ENCODE results near the gene TCTN3.
"Not testable (repeated sequence)": the region's sequence is repeated elsewhere in the genome, so short reads cannot be mapped to it uniquely, and the experiment has no call there.

The TCTN3 gene

DNA sequence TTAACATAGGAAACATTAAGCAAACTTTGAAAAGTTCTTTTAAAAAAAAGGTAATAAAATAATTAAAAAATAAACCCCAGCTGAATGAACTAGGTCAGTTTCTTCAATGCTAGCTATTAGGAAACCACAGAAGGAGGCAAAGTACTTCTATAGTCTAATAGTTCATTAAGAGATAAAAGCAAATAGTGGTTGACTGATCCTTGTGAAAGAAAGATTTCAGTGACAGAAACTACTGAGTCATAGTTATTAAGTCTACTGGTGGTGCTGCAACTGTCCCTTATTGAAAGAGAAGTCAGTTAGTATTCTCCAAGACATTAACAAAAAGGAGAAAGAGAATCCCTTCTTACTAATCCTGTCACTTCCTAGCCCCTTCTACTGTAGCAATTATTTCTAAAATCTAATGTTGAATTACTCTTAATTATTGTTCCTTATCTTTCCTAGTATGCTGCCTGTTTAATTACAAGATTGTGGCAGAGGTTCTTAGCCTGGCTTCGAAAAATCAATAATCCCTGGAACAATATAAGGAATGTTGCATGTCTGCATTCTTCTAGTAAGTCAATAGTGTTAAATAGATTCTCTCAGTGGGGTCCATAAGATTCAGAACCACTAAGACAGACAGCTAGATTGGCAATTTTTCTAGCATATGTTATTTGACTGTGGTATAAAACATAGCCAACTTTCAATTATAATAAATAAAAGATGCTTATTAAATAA is 18.2 kb downstream of the TCTN3 start:
- no peak for DNase-seq

DNA sequence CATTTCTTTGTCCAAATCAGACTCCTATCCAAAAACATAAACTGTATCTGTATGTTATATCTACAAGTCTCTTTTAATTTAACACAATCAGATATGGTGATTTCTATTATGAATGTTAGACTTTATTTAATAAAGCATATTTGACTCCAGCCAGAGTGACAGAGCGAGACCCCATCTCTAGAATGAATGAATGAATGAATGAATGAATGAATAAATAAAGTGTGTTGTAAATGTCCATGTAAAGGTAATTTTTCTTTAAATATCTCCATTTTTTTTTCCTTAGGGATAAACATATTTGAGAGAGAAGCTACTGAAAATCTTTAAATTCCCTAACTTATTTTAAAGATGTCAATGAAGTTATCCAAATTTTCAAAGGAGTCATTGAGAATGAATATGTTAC is 19.1 kb downstream of the TCTN3 start:
- no peak for DNase-seq

DNA sequence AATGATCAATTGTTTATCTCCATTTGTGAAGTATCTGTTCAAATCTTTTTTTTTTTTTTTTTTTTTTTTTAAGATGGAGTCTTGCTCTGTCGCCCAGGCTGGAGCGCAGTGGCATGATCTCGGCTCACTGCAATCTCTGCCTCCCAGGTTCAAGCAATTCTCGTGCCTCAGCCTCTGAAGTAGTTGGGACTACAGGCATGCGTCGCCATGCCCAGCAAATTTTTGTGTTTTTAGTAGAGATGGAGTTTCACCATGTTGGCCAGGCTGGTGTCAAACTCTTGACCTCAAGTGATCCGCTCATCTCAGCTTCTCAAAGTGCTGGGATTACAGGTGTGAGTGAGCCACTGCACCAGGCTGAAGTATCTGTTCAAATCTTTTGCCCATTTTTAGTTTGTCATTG is 21.1 kb downstream of the TCTN3 start:
- DNase-seq, result not testable (repeated sequence)

DNA sequence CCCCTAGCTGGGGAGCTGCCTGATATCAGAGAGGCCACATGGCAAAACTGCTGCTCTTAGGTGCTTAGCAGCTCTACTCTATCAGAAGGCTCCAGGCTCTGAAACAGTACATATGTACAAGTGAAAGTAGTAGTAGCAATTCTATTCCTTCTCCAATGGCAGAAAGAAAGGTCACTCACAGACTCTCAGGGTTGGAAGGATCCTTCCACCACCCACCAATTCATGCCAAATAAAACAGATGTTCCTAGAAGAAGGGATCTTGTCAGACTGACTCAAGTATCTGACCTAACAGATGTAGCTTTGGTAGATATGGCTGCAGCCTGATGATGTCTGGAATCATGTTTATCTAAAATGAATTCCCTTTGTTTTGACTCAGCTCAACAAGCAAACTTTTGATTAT is 29.2 kb downstream of the TCTN3 start:
- DNase-seq, result no peak

DNA sequence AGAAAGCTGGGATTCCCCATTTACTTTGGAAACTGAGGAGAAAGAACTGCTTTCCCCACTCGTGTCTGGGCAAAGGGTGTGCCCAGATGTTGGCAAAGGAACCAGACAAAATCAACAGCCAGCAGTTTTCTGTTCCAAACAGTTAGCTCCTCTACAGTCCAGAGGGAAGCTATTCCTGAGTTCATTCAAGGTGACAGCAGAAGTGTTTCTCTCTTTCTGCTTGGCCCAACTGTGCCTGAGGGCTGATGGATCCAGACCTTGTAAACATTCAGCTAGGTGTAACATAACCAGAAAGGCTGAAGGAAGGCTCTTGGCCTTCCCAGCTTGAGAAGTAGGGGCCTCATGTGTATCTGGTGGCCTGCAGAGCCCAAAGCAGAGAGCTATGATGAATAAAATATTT is 30.2 kb downstream of the TCTN3 start:
- no peak for DNase-seq

DNA sequence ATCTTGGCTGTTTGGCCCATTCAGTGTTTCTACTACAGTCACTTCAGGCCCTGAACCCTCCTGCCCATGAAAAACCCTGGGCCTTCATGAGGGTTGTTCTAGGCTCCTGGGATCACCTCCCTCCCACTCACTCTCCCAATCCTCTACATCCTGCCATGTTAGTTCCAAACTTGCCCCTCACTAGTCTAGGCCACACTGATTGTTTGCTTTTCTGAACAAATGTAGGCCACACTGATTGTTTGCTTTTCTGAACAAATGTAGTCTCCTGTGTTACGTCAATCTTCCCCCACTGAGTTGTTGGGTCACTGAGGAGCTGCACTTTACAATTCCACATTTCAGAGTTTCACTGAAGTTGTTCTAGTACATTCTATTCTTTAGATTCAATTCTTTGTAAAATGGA is 31.9 kb downstream of the TCTN3 start:
- DNase-seq, result no peak

DNA sequence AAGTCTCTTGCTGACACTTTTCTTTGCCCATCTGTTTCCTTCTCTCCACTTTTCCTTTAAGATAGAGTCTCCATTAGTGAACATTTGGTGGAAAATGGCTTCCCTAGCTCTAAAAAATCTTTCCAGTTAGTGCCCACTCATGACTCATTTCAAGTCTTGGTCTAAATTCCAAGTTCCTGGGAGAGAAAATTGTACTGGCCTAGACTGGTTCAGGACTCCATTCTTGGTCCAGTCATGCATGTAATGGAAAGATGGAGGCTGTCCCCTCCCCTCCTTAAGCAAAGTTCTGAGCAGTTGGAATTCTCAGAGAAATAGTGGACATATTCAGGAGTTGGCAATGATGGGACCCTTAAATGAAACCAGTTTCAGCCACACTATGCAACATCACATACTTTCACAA is 33.4 kb downstream of the TCTN3 start:
- no peak for DNase-seq

DNA sequence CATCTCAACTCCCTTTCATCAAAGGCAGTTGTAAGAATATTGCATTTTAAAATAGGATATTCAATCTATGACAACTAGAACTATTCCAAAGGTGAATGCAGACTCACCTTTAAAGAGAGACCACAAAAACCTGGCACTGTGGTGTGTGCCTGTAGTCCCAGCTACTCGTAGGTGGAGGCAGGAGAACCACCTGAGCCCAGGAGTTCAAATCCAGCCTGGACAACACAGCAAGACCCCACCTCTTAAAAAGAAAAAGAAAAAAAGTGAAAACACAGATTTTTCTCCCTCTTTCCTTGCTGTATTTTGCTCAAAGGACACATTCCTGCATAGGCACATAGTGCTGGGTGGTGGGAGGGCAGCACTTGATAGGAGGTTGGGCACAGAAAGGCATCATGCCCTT is 36.5 kb downstream of the TCTN3 start:
- no peak for DNase-seq

DNA sequence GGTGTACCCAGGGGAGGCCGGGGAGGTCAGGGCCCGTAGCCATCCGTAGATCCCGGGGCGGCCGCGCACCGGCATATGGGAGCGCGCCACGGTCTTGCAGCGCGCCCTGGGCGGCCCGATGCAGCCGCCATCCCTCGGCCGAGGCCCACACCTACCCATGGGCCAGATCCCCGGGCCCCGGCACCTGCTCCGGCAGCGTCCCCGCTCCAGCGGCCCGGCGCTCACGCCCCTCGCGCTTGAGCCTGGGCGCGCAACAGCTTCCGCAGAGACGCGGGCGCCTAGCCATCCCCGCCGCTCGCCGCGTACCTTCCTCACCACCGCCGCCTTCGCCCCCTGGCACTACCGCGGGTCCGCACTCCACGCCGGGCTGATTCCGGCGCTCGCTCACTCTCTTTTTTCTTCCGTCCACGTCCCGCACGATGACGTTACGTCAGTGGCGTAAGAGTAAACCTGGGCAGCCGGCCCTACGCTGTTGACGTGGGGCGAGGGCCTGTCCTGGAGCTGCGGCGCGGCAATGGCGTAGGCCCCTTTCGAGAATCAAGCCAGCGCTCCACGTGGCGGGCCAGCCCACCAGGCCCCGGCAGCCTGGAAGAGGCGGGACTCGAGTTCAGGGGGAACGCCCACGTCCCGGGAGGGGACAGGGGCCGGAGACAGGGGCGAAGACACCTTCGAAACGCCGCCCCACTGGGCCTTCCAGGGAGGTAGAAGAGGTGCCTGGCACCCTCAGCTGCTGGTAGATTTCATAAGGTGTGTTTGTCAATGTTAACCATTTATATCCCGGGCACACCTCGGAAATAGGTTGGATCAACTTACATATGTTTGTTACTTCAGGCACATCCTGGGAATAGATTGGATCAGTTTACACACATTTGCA is 37.2 kb downstream of the TCTN3 start, which contains the start of gene ALDH18A1:
TSS of gene ALDH18A1 (minus strand) at position 421 of the 874 bp plus-strand sequence. CDS start 3,334 bp downstream, outside the sequence.
- DNase-seq, result peak; percentile 22

DNA sequence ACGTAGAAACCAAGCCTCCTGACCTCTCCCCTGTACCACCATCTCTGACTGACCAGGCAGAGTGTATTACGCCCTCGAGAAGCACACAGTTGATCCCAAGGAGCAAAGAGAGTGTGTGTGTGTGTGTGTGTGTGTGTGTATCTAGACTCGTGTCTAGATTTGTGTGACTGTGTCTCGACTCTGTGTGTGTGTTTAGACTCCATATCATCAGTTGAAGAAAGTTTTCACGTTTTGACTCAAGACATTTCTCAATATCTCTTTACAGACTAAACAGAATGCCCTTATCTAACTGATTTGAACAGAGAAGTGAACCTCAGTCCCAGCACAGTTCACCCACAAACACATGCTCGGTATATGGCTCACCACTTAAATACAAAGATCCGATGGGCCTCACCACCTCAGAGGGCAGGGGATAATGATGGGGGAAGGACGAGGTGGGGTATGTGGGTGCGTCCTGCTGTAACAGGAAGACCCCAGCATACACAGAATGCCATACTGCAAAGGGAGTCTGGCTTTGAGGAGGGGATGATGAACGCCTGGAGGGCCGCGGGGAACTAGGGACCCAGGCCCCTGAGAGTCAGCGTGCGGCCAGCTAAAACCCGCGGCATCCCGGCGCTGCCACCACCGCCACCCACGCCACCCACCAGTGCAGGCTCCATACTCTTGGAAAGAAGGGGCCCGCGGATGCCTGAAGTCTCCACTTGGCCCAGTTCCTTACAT is 38.0 kb downstream of the TCTN3 start:
- DNase-seq, result no peak

DNA sequence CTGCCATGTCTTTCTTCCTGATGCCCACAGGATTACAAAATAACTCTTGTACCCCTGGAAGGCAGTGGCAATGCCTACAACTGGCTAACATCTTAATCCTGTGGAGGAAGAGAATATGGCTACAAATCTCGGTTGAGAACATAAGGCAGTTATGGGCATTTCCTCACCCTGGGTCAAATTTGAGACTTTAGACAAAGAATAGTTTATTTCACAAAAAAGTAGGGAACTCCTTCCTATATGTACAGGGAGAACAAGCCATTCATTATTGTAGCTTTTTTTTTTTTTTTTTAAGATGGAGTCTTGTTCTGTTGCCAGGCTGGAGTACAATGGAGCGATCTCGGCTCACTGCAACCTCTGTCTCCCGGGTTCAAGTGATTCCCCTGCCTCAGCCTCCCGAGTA is 39.8 kb downstream of the TCTN3 start:
- DNase-seq, result no peak

DNA sequence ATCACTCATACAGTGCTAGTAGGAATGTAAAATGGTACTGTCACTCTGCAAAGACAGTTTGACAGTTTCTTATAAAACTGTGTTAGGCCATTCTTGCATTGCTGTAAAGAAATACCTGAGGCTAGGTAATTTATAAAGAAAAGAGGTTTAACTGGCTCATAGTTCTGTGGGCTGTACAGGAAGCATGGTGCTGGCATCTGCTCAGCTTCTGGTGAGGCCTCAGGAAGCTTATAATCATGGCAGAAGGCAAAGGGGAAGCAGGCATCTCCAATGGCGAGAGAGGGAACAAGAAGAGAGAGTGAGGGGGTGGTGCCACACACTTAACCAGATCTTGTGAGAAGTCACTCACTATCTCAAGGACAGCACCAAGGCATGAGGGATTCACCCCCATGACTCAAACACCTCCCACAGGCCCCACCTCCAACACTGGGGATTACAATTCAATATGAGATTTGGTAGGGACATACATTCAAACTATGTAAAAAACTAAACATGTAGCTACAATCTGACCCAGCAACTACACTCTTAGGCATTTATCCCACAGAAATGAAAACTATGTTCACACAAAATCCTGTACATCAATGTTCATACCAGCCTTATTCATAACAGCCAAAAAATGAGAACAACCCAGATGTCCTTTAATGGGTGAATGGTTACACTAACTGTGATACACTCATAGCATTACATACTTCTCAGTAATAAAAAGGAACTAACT is 42.2 kb downstream of the TCTN3 start:
- no peak for DNase-seq

DNA sequence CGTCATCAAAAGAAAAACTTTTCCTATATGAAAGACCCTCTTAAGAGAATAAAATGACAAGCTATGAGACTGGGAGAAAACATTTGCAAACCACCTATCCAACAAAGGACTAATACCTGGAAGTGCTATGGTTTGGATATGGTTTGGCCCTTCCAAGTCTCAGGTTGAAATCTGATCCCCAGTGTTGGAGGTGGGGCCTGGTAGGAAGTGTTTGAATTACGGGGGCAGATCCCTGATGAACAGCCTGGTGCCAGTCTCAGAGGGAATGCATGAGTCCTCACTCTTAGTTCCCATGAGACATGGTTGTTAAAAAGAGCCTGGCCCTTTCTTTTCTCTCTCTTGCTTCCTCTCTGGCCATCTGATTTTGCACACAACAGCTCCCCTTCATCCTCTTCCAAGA is 43.5 kb downstream of the TCTN3 start:
- no peak for DNase-seq

DNA sequence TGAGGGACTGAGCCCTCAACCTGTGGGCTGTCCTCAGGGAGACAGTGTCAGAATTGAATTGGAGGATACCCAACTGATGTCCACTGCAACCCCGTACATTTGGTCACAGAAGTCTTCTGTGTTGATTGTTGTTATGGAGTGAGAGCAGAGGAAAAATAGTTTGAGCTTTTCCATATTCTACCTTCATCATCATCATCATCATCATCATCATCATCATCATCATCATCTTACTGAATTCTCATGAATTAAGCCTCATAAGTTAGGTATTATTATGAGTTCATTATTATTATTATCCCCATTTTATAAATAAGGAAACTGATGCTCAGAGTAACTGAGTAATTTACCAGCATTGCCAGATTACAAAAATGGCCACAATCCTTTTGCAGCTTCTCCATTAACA is 45.6 kb downstream of the TCTN3 start:
- DNase-seq, result no peak

DNA sequence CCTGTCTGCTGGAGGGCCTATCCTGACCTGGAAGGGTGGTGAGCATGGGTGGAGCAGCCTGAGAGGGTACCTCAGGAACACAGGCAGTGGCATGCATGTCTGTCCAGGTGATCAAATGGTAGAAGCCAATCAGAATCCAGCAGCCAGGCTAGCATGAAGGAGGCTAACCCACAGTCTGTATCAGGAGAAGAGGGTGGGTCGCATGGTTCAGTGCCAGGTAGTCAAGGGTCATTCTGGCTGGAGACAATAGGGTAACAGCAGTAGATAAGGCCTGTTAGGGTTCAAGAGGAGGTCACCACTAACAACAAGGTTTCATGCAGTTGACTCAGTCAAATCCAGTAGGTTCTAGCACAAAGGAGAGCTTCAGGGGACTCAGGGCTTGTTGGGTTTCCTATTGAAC is 47.6 kb downstream of the TCTN3 start:
- DNase-seq, result no peak

DNA sequence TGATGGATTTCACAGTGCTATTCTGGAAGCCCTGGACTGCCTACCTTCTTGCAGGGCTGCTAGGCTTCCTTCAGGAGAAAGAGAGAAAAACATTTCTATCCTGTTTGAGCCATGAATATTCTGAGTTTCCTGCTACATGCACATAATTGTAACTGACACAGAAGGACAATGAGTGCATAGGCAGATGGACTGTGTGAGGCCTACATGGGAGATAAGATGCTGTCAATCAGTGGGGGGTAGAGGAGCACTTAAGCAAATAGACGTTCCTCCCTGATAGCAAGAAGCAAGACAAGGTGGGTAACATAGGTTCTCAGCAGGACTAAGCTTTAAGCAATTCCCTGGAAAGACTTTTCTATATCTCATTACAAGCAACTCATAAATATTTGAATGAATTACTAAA is 48.8 kb downstream of the TCTN3 start:
- DNase-seq, result no peak

DNA sequence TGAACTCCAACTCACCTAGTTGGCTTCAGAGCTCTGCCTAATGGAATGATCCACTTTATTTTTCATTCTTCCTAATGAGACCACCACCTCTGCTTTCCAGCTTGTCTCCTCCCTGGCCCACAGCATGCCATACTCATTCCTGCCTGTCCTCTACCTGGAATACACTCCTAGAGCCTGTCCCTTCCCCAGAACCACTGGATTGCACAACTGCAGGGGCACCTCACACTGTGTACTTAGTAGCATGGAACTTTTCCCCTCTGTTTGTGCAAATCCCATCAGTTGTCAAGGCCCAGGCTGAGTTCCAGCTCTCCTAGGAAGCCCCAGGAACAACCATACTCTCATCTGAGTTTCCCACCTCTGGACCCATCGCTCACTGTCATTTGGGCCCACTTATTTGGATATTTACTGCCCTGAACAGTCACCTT is 52.8 kb downstream of the TCTN3 start:
- DNase-seq, result no peak

DNA sequence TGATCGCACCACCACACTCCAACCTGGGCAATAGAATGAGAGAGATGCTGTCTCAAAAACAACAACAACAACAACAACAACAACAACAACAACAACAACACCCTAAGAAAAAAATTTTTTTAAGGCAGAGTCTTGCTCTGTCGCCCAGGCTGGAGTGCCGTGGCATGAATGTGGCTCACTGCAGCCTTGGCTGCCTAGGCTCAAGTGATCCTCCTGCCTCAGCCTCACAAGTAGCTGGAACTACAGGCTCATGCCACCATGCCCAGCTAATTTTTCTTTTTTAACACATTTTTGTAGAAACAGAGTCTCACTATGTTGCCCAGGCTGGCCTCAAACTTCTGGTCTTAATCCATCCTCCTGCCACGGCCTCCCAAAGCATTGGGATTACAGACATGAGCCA is 55.8 kb downstream of the TCTN3 start:
- DNase-seq, result no peak

DNA sequence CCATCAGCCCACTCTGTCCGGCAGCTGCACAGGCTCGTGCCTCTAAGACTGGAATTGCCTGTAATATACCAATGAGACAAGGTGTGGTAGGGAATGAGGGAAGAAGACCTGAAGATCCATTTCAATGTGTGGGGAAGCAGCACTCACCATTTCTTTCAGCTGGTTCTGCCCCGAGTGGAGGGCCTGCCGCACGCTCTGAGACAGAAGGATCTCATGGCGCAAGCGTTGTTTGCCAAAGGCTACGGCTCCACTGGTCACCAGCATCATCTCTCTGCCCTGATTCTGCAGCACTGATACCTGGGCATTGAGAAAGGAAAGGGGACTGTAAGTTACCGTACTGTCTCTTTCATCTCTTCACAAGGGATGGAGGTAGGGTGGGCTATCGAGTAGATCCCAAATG is 56.6 kb downstream of the TCTN3 start:
- DNase-seq, result no peak

DNA sequence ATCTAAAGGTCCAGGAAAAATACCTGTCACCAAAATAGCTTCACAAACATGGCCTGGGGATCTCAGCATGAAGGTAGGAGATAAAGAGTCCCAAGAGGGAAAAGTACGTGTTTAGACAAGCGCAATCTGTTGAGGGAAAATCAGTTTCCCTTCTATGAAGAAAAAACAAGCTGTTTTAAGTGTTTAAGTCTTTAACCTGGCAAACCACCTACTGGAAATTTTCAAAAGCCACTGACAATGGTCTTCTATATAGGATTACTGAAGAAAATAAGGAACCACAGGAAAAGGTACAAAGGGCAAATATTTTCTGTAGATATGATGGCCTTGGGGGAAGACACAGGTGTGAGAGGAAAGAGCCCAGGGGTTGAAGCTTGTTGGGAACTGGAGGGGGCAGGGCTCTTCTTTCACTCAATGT is 58.4 kb downstream of the TCTN3 start:
- DNase-seq, result no peak

DNA sequence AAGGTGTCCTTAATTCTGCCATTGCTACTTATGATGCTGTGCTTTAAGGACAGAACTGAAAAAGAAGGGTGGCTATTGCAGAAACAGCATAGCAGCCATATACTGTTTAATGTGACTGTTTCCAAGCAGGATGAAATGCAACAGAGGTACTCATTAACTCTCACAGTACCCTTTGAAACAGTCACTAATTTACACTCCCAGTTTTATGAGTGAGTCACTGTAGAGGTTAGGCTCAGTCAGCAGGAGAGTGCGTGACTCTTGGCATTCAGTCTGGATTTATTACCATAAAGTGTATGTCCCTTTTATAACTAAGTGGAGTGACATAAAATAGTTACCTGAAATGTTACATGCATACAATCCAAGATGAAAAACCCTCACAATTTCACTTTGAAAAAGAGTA is 64.9 kb downstream of the TCTN3 start:
- no peak for DNase-seq

DNA sequence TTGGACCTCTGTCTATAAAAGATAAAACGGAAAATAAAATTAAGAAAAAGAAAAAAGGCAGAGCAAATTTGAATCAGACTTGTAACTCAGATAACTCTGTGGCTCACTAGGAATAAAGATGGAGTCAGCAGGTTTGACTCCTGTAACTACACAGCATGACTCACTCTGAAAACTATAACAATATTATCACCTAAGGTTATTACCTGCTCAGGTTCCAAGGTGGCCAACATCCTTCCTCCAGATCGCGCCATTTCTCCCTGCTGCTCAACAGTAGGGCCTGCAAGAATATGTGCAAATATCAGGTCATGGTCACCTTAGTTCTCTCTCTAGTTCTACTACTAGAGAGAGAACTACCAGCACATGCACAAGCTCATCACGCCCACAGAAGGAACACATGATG is 67.2 kb downstream of the TCTN3 start:
- DNase-seq, result no peak

DNA sequence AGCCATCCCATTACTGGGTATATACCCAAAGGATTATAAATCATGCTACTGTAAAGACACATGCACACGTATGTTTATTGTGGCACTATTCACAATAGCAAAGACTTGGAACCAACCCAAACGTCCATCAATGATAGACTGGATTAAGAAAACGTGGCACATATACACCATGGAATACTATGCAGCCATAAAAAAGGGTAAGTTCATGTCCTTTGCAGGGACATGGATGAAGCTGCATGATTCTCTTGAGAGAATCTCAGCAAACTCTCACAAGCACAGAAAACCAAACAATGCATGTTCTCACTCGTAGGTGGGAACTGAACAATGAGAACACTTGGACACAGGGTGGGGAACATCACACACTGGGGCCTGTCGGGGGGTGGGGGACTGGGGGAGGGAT is 73.3 kb downstream of the TCTN3 start:
- DNase-seq, result not testable (repeated sequence)

Data from SIG-M5 (cell line).